Stimulated activated CD8-positive, alpha-beta memory T cell treated with anti-CD3 and anti-CD28 coated beads, Interleukin-15, amount 100 ng/mL, for 24 hours (primary cell): ENCODE results near the gene OGT.
"Not testable (repeated sequence)": the region's sequence is repeated elsewhere in the genome, so short reads cannot be mapped to it uniquely, and the experiment has no call there.

Experiments used
- DNase-seq: peaks from one replicate; pipeline ENCODE4 v3.0.0-alpha.2; 2020; ENCODE audit warnings: low read depth

The OGT gene

GRCh38 chrX:71540801-71541200, 7.9 kb downstream of the OGT start:
- no peak for DNase-seq

DNA sequence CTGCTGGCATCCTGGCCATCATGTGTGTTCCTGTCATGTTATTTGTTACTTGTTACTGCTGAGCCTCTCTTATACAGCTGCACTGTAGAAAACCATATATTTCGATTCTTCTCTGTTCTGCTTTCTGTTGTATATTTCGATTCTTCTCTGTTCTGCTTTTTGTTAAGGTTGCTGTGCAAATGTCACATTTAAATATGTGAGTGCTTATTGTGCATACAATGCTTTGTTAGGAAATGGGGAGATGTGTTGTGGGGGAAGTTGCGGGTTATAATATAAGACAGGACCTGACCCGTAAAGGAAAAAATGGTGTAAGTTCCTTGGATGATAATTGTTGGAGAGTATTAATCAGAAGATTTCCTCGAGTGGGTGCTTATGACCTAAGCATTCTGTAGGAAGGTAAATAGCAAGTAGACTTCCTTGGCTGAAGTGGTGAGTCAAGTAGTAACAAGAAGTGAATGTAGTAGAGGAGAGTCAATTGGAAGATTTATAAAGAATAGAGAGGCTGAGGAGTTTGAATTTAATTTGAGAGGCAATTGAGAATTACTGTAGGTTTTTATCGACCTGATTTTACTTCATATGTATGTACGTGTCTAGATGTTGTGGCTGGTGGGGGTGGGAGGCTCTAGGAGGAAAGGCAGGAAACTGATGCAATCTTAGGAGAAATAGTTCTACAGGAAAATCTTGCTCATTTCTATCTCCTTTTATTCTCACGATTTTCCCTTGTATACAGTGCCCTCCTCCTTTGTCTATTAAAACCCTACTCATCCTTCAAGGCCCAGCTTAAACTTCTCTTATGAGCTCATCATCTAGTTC, 8.5 kb downstream of the OGT start:
- no peak for DNase-seq

DNA sequence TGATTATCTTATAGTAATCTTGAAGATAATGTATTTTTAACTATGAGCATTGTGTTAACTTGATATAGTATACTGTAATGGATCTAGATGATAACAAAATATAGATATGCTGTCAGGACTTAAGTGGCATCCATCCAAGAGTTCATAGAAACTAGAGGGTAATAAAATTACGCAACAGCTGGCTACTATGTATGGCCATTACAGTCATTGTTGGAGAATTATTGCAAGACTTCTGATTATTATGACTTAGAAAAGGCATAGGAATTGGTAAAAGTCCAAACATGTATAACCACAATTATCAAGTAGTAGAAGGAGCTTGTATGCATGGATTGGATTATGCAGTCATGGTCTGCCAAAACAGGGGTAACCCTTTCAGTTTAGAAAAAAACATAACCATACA, 9.5 kb downstream of the OGT start:
- DNase-seq, result no peak

GRCh38 chrX:71542825-71543224, 9.9 kb downstream of the OGT start:
- DNase-seq, result no peak

DNA sequence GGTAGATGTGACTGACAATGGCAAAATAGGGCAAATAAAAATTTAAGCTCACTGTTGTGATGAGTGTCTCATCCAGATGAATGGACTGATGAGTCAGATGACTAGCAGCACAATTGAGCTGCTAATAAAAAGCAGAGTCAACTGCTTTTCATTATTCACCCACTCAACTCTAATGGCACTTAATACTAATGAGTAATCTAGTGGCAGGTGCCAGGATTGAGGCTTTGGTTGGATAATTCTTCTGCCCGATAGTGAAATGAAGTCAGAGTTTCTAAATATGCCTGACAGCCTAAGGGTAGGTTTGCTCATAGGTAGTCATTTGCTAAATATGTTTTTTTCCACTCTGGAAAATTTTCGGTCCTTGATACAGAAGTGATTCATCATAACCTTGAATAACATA, 10.4 kb downstream of the OGT start:
- DNase-seq, result no peak

DNA sequence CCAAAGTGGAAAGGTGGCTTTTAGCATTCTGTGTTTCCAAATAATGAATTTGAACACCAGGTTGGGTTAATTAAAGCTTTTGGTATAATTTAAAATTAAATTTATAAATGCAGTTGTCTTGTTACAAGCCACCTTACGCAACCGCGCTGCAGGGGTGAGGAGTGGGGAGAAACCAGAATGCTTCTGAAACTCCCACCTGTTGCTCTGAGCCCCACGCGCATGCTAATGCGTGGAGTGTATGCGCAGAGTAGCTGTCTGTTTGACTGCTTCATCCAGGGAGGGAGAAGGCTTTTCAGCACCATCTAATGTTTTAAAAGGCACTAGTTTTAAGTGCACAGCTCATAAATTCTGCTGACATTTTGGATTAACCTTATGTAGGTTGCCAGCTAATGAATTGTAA, 12.5 kb downstream of the OGT start:
- no peak for DNase-seq

DNA sequence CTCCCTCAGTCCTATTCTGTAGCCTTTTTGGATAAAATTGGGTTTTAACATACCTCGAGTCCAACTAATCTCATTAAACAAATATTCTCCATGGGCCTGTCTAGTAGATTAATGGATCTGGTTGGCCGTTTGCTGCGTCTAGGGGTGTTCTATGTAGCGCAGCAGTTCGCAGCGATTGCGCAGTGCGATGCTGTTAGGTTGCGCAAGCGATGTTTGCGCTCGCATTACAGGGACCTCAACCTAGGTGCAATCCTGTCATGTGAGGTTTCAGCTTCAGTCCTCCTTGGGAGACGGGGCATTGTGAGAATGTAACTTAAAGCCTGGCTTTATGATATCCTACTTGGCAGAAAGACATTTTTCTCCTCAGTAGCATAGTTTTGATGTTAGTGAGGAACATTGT, 14.0 kb downstream of the OGT start:
- no peak for DNase-seq

GRCh38 chrX:71547339-71547738, 14.4 kb downstream of the OGT start:
- no peak for DNase-seq

DNA sequence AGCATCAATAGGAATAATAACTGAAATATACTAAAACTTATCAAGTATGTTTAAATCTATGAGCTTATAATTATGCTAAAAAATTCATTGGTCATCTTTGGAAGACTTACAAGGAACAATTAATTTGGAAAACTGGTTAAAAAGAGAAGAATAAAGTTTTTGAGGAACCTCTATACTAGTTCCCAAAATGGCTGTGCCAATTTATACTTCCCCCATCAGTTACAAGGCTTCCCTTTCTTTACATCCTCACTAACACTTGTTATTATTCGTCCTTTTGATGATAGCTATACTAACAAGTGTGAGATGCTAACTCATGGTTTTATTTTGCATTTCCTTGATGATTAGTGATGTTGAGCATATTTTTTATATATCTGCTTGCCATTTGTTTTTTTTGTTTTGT, 17.1 kb downstream of the OGT start:
- no peak for DNase-seq

- DNase-seq, result no peak
These were observed 17.7 kb downstream of the OGT start for GRCh38 chrX:71550578-71550977.

DNA sequence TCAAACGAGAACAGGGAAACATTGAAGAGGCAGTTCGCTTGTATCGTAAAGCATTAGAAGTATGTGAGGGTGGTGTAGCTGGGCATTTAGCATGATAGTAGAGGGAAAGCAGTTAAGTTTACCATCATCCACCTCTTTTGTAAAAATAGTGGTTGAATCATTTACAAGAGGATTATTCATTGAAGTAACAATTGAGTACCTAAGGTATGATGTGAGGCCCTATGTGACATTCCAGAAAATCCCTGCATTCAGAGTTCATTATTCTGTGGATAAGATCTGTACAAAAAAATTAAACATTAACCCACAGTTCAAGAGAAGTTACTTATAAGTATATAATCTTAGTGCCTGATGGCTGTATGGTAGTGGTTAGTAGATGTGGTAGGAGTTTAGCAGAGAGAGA, 23.1 kb downstream of the OGT start:
- DNase-seq, result no peak

DNA sequence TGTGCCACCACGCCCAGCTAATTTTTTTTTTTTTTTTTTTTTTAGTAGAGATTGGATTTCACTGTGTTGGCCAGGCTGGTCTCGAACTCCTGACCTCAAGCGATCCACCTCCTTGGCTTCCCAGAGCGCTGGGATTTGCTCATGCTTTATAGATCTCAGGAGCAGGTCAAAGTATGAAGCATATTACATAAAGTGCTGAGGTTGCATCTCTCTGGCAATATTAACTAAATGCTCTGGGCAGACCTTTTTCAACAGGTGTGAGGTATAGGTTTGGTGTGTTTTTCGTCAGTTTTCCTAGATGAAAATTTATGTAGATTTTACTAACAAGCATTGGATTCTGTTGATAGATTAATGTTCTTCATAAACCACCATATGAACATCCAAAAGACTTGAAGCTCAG, 26.0 kb downstream of the OGT start:
- DNase-seq, result no peak

- DNase-seq, result not testable (repeated sequence)
These were observed 26.9 kb downstream of the OGT start for GRCh38 chrX:71559773-71560172.

DNA sequence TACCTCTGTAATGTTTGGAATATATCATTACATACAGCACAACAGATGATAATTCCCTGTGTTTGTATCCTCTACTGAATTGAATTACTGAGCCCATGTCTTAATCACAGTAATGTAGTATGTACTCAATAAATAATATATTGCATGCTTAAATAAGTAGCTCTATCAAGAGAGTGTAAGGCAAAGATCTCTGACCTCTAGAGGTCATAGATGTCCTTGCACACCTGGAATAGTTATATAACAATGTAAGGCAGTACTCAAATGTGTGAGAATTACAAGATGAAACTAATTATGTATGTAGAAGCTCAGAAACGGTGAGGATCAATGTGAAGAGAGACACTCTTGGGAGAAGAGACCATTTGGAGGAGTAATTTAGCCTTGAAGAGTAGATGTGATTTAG, 31.0 kb downstream of the OGT start:
- no peak for DNase-seq

DNA sequence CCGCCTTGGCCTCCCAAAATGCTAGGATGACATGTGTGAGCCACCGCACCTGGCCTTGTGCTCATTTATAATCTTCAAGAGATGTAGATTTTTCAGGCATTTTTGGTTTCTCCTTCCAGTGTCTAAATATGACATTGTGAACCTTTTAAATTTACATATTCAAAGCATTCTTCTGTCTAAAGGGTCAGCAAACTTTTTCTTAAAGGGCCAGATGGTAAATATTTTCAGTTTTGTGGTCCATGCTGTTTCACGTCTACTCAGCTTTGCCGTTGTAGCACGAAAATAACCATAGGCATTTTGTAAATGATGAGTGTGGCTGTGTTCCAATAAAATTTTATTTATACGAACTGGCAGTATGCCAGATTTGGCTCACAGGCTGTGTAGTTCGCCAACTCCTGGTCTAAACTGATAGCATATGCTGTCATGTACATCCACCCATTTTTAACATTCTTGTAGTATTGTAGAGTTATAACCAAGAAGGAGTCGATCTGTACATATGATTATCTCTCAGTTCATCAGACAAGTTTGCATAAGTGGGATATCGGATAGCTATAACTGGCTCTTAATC, 32.7 kb downstream of the OGT start:
- no peak for DNase-seq

DNA sequence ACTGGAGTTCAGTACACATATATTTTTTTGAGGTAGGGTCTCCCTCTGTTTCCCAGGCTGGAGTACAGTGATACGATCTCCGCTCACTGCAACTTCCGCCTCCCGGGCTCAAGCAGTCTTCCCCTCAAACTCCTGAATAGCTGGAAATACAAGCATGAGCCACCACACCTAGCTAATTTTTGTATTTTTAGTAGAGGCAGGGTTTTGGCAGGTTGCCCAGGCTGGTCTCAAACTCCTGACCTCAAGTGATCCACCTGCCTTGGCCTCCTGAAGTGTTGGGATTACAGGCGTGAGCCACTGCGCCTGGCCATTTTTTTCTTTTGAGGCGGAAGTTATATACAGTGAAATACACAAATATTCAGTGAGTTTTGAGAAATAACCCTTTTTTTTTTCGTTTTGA, 38.5 kb downstream of the OGT start:
- DNase-seq, result not testable (repeated sequence)

DNA sequence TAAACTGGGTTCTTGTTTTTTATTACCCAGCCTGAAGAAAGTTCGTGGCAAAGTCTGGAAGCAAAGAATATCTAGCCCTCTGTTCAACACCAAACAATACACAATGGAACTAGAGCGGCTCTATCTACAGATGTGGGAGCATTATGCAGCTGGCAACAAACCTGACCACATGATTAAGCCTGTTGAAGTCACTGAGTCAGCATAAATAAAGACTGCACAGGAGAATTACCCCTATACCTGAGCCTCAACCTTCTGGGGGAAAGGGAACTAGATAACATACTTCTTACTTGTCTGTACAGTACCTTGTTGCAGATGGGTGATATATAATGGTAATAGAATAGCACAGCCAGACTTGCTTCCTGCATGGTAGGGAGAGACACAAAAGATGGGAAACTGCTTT, 40.7 kb downstream of the OGT start:
- DNase-seq, result no peak

- no peak for DNase-seq
These were observed 44.8 kb downstream of the OGT start for GRCh38 chrX:71577682-71578081.

GRCh38 chrX:71578253-71579135, 45.6 kb downstream of the OGT start, which contains the start of gene GCNA:
Gene GCNA (plus strand): TSS chrX:71578437. CDS start chrX:71580822, 2,385 bp downstream.
- DNase-seq, result no peak

- DNase-seq, result no peak
These were observed 46.5 kb downstream of the OGT start for GRCh38 chrX:71579136-71579989.

- no peak for DNase-seq
These were observed 47.1 kb downstream of the OGT start for GRCh38 chrX:71579990-71580380.

- DNase-seq, result no peak
These were observed 48.3 kb downstream of the OGT start for GRCh38 chrX:71581210-71581609.
